Retinal pigment epithelial cell (primary cell): Measurements from ENCODE around the gene GPR61.

ENCODE experiments used
- DNase-seq: peaks from one replicate; pipeline ENCODE4 v3.0.0-alpha.2; 2010; ENCODE audit warnings: low read depth
- H3K4me3 ChIP-seq: 2 replicates; pipeline ENCODE4 v1.5.1; 2011; ENCODE audit warnings: mild to moderate bottlenecking, low read length, control low read depth, moderate library complexity
- TF ChIP-seq, protein P1 (sequence below): conservative IDR thresholded peaks from 2 replicates; pipeline ENCODE4 v1.5.1; 2011; ENCODE audit warnings: low read depth, low read length, control low read depth, inconsistent platforms

The GPR61 gene

DNA sequence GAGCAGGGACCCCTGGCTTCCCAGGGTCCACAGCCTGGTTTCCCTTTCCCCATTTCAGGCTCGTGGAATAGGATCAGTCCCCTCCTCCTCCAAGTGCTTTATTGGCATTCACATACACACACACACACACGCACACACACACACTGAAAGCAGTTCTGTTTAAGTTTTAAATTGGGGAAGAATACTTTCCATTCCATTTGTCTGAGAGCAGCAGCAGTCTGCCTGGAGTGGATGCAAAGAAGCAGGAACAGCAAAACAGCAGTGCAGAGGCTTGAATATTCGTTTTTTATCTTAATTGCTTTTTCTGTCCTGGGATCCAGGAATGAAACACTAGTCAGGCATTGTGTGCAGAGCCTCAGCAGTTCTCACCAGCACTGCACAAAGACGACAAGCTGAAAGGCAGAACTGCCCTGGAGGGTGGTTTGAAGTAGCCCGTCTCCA, 38.7 kb upstream of the GPR61 start:
- H3K4me3 ChIP-seq: no peak overlapping the region
- TF ChIP-seq, protein P1, sequence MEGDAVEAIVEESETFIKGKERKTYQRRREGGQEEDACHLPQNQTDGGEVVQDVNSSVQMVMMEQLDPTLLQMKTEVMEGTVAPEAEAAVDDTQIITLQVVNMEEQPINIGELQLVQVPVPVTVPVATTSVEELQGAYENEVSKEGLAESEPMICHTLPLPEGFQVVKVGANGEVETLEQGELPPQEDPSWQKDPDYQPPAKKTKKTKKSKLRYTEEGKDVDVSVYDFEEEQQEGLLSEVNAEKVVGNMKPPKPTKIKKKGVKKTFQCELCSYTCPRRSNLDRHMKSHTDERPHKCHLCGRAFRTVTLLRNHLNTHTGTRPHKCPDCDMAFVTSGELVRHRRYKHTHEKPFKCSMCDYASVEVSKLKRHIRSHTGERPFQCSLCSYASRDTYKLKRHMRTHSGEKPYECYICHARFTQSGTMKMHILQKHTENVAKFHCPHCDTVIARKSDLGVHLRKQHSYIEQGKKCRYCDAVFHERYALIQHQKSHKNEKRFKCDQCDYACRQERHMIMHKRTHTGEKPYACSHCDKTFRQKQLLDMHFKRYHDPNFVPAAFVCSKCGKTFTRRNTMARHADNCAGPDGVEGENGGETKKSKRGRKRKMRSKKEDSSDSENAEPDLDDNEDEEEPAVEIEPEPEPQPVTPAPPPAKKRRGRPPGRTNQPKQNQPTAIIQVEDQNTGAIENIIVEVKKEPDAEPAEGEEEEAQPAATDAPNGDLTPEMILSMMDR: no peak
- no peak for DNase-seq

GRCh38 chr1:109501644-109502363, 37.9 kb upstream of the GPR61 start:
- no peak for DNase-seq
- H3K4me3 ChIP-seq: no peak overlapping the region
- TF ChIP-seq, protein P1: no peak

DNA sequence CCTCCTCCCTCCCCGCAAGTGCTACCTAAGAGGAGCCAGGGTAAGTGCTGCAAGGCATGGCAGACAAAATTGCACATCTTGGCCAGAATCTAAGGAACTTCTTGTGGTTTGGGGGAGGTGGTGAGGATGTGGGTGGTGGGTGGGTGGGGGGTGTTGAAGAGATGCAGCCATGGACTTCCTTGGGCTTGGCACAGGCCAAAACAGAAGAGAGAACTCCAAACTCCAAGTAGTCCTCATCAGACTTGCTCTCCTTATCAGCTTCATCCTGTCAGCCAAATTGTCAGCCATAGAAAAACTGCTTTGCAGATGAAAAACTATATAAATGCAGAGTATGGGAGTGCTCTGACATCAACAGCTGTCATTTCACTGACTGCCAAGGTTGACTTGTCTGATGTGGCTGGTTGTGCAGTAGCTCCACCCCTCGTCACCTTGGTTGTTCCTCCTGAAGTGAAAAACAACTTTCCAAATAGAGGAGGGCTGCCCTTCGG, 37.3 kb upstream of the GPR61 start:
- TF ChIP-seq, protein P1: no peak
- no peak overlapping the region for H3K4me3 ChIP-seq
- no peak for DNase-seq

DNA sequence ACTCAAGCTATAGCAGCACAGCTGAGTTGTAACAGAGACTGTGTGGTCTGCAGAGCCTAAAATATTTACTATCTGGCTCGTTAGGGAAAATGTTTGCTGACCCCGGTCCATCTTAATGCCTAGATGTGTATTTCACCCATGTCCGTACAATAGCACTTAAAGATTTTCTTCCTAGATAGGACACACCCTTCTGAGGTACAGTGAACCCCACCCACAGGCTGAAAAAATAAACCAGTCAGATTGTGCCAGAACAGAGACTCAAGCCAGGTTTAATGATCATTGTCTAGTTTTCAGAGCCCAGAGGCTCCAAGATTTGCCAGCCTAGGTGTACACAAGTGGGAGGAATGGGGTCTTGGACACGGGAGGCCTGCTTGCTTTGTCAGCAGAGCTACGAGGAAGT, 35.7 kb upstream of the GPR61 start:
- no peak for DNase-seq
- no peak overlapping the region for H3K4me3 ChIP-seq
- TF ChIP-seq, protein P1: no peak

DNA sequence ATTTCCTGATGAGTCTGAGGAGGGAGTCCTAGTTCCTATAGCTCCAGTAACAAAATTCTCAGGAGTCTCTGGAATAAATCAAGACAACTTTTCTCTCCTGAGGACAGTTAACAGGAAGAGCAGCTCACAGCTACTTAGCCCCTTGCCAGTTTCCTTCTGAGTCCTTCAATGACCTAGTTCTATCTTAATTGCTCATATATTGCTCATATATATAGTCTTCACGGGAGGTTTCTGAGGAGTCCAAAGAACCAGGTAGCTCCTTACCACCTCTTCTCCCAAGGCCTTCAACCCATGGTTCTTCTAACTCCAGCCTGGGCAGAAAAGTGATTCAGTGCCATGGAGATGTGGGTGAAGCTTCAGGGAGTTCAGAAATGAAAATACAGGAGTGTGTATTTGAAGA, 34.7 kb upstream of the GPR61 start:
- DNase-seq: no peak
- no peak overlapping the region for H3K4me3 ChIP-seq
- TF ChIP-seq, protein P1: no peak

DNA sequence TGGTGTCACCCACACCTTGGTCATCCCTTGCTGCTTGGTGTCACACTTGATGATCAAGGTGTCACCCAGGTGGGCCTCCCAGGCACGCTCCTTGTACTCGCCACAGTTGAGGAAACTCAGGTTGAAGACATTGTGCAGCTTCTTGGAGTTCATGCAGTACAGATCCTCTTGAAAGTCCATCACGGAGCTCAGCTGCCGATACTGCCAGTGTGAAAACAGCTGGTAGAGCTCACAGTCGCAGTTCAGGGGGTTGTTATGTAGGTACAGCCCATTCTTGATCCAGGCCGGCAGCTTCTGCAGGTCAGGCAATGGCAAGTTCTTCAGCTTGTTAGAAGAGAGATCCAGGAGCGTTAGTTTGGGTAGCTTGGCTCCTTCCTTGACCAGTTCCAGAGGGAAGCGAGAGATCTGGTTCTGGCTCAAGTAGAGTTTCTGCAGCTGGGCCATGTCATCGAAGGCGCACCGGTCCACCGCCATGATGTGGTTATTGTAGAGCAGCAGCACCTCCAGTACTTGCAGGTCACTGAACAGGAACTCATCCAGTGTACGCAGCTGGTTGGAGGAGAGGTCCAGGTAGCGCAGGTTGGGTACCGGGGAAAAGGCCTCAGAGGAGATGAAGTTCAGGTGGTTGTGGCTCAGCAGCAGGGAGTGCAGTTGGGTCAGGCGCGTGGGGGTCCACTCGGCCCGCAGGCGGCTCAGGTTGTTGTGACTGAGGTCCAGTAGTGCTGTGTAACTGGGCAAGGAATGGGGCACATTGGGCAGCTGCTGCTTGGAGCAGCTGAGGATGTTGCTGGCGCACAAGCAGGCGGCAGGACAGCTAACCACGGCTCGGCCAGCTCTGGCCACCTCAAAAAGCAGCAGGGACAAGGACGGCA, 31.4 kb upstream of the GPR61 start:
- DNase-seq: no peak
- no peak overlapping the region for H3K4me3 ChIP-seq
- TF ChIP-seq, protein P1: no peak
